K562 (cell line): Measurements from ENCODE around the gene ANKS4B. TPM values are rescaled to one million over a fixed set of nuclear protein-coding genes. Genes with fewer than 3 reads are reported as not detected.

Experiments
- ATAC-seq: fragments of 200-7000 bp; cut with Tn5 transposase; 3 replicates; pipeline ENCODE4 v1.9.1; 2020; ENCODE audit warnings: moderate library complexity
- BruUV-seq: library from RNA; stranded (reverse); fragments of 400-500 nt; replicated peaks from 2 replicates; lab custom pipeline; 2021; lab: Mats Ljungman, UMichigan
- CTCF ChIA-PET: fragments of 300-600 bp; formaldehyde crosslinking; extraction: SDS; loops from one replicate; lab custom pipeline; 2021; ENCODE audit warnings: low intra/inter-chr PET ratio; lab: Yijun Ruan, JAX
- POLR2A ChIA-PET: fragments of 300-600, 350-650 bp; sonication (Branson Sonifier 250); formaldehyde crosslinking; extraction: SDS; loops from one replicate; lab custom pipeline; 2021; ENCODE audit warnings: antibody characterized with exemption, inconsistent platforms; lab: Yijun Ruan, JAX
- DNase-seq, 4 experiments: peaks; one replicate each; pipeline versions ENCODE4 v3.0.0 to v3.0.0-alpha.2; 2011 to 2018; ENCODE audit warnings: low spot score in 3 of 4, mixed read lengths in 3 of 4; ENCODE audit errors: extremely low read depth in 1 of 4
- FAIRE-seq: peaks from 2 replicates; lab custom pipeline; 2011; peaks lifted over from hg19 to GRCh38; lab: Jason Lieb, UNC
- H2AFZ ChIP-seq: 2 replicates; pipeline ENCODE4 v1.6.0; 2011; ENCODE audit warnings: low read depth, low read length, control low read depth, inconsistent platforms
- H3K27ac ChIP-seq: fragments of 200-600 bp; 3 replicates; pipeline ENCODE4 v1.8.0; 2011; ENCODE audit warnings: low read depth, mild to moderate bottlenecking, control low read depth, inconsistent platforms, low read length, moderate library complexity, mixed read lengths; ENCODE audit errors: extremely low read depth
- H3K27me3 ChIP-seq, 2 experiments: fragments of 300-600 bp in 1 of 2; 2 replicates in 1 of 2; 3 replicates in 1 of 2; pipeline versions ENCODE4 v1.6.0 to v1.8.0; 2011; ENCODE audit warnings: inconsistent platforms in 2 of 2, low read length in 2 of 2, mild to moderate bottlenecking in 1 of 2, mixed read lengths in 1 of 2, moderate library complexity in 1 of 2; ENCODE audit not compliant: control insufficient read depth in 2 of 2, insufficient read depth in 2 of 2
- H3K36me3 ChIP-seq: fragments of 300-600 bp; 3 replicates; pipeline ENCODE4 v1.8.0; 2011; ENCODE audit warnings: mild to moderate bottlenecking, low read length, inconsistent platforms; ENCODE audit not compliant: control insufficient read depth, insufficient read depth
- H3K4me1 ChIP-seq, 2 experiments: fragments of 200-600 bp in 1 of 2; replicated peaks in 1 of 2; 2 replicates in 1 of 2; 3 replicates in 1 of 2; pipeline versions ENCODE4 v1.5.1 to v1.8.0; 2011; ENCODE audit warnings: inconsistent platforms in 2 of 2, low read length in 2 of 2, mild to moderate bottlenecking in 1 of 2, mixed read lengths in 1 of 2, moderate library complexity in 1 of 2; ENCODE audit not compliant: control insufficient read depth in 2 of 2, insufficient read depth in 2 of 2
- H3K4me2 ChIP-seq: 2 replicates; pipeline ENCODE4 v1.6.1; 2011; ENCODE audit warnings: low read length, control low read depth, inconsistent platforms, mixed read lengths; ENCODE audit not compliant: insufficient read depth
- H3K4me3 ChIP-seq: fragments of 200-600 bp; sonication (generic), shearing (Covaris generic); 2 replicates; pipeline ENCODE4 v1.5.1; 2016; ENCODE audit warnings: control low read depth, inconsistent platforms
- H3K79me2 ChIP-seq: fragments of 200-600 bp; 3 replicates; pipeline ENCODE4 v1.8.0; 2011; ENCODE audit warnings: low read length, inconsistent platforms; ENCODE audit not compliant: control insufficient read depth, insufficient read depth
- H3K9ac ChIP-seq, 2 experiments: 2 replicates each; pipeline versions ENCODE4 v1.6.0 to v1.6.1; 2011; ENCODE audit warnings: low read depth in 2 of 2, low read length in 2 of 2, control low read depth in 1 of 2, inconsistent platforms in 1 of 2, mild to moderate bottlenecking in 1 of 2, mixed read lengths in 1 of 2; ENCODE audit not compliant: insufficient read depth in 1 of 2
- H3K9me1 ChIP-seq: one replicate; pipeline ENCODE4 v1.6.0; 2011; ENCODE audit warnings: inconsistent platforms, mild to moderate bottlenecking, low read length, moderate library complexity; ENCODE audit not compliant: control insufficient read depth, insufficient read depth
- H3K9me3 ChIP-seq: replicated peaks from 2 replicates; pipeline ENCODE4 v1.5.1; 2011; ENCODE audit warnings: low read depth, low read length, inconsistent platforms; ENCODE audit not compliant: control insufficient read depth, insufficient read depth
- H4K20me1 ChIP-seq: replicated peaks from 2 replicates; pipeline ENCODE4 v1.6.1; 2011; ENCODE audit warnings: low read length, inconsistent platforms, mixed read lengths; ENCODE audit not compliant: control insufficient read depth, insufficient read depth
- CXXC5 ChIP-seq: fragments of 250-450 bp; sonication (Bioruptor Pico); IDR thresholded peaks from 2 replicates; pipeline ENCODE4 v1.8.0; 2022; ENCODE audit warnings: inconsistent platforms, mild to moderate bottlenecking, moderate library complexity
- GABPB2 ChIP-seq: fragments of 250-450 bp; sonication (Bioruptor Pico); conservative IDR thresholded peaks from 2 replicates; pipeline ENCODE4 v1.5.1; 2021; ENCODE audit warnings: mild to moderate bottlenecking
- KLF16 ChIP-seq: IDR thresholded peaks from 2 replicates; pipeline ENCODE4 v1.6.1; 2016; ENCODE audit warnings: antibody characterized with exemption
- MEF2A ChIP-seq: IDR thresholded peaks from 2 replicates; pipeline ENCODE4 v1.6.1; 2011; ENCODE audit warnings: low read depth, mild to moderate bottlenecking, low read length, moderate library complexity; ENCODE audit not compliant: control insufficient read depth
- NR3C1 ChIP-seq: sonication (generic); formaldehyde crosslinking; IDR thresholded peaks from 2 replicates; pipeline ENCODE4 v1.8.1; 2022; ENCODE audit warnings: missing genetic modification reagents
- PRPF4 ChIP-seq: fragments of 200-400 bp; formaldehyde crosslinking; IDR thresholded peaks from one replicate; pipeline ENCODE4 v1.6.1; 2017; ENCODE audit warnings: low read length, low read depth, mild to moderate bottlenecking; ENCODE audit not compliant: insufficient read depth, poor library complexity, severe bottlenecking
- RFX1 ChIP-seq: fragments of 450-650 bp; IDR thresholded peaks from 2 replicates; pipeline ENCODE4 v1.6.1; 2016; ENCODE audit warnings: mild to moderate bottlenecking, moderate library complexity
- RFX5 ChIP-seq: IDR thresholded peaks from 2 replicates; pipeline ENCODE4 v1.6.1; 2011; ENCODE audit warnings: low read depth, mild to moderate bottlenecking, improper control_type of control experiment, low read length
- TAF1 ChIP-seq: IDR thresholded peaks from 2 replicates; pipeline ENCODE4 v1.6.1; 2011; ENCODE audit warnings: mild to moderate bottlenecking, low read length, moderate library complexity; ENCODE audit not compliant: insufficient read depth, control insufficient read depth, severe bottlenecking; ENCODE audit errors: extremely low read depth
- TCF7L2 ChIP-seq: fragments of 150-350 bp; IDR thresholded peaks from 2 replicates; pipeline ENCODE4 v1.6.1; 2016; ENCODE audit warnings: low read depth, mild to moderate bottlenecking, low read length, moderate library complexity
- YBX1 ChIP-seq: fragments of 450-650 bp; IDR thresholded peaks from 2 replicates; pipeline ENCODE4 v1.7.1; 2016; ENCODE audit warnings: mild to moderate bottlenecking
- ZBTB40 ChIP-seq, 2 experiments: fragments of 450-650 bp in 1 of 2; sonication (generic) in 1 of 2; formaldehyde crosslinking in 1 of 2; IDR thresholded peaks; 2 replicates each; pipeline versions ENCODE4 v1.7.1 to v1.9.0; 2016 to 2022; ENCODE audit warnings: inconsistent platforms in 1 of 2, mild to moderate bottlenecking in 1 of 2, missing genetic modification reagents in 1 of 2
- WGBS: fragments of 100-300 bp; shearing (Covaris generic); methylation state at CpG from one replicate; pipeline ENCODE4 v1.1.6; 2016; ENCODE audit warnings: low coverage, mixed read lengths; ENCODE audit not compliant: insufficient coverage; ENCODE audit errors: missing lambda C conversion rate; 5-methylcytosine and 5-hydroxymethylcytosine counted together
- in situ Hi-C: fragments of 300-500 bp; cut with MboI; formaldehyde crosslinking; loops from 4 replicates; pipeline ENCODE4 v1.15.0; 2018; ENCODE audit warnings: inconsistent platforms, mixed read lengths
- intact Hi-C: fragments of 100-400 bp; cut with micrococcal nuclease; formaldehyde crosslinking; loops from 2 replicates; pipeline ENCODE4 v1.14.2; 2022
- polyA plus RNA-seq, 8 experiments: library from polyadenylated mRNA; depleted of rRNA in 4 of 8; stranded (reverse) in 5 of 8; unstranded in 3 of 8; fragments of >200 nt; fragmentation: Nextera tagmentation in 2 of 8; fragmentation: Illumina TruSeq in 1 of 8; extraction: Ambion mirVana in 2 of 8; extraction: Trizol in 1 of 8; gene quantifications; 2 replicates each; pipeline versions ENCODE4 v1.2.1 to v1.2.3, GENCODE V29; 2011 to 2014; ENCODE audit warnings: inconsistent platforms in 1 of 8, missing spikeins in 1 of 8
- total RNA-seq, 7 experiments: library from RNA; depleted of rRNA in 6 of 7; stranded (reverse); fragments of >200 nt in 6 of 7; fragmentation: Illumina TruSeq in 2 of 7; extraction: Trizol in 2 of 7; gene quantifications; 2 replicates each; pipeline versions ENCODE4 v1.2.1 to v1.2.3, GENCODE V29; 2011 to 2021; ENCODE audit warnings: low replicate concordance in 1 of 7

ANKS4B gene
- total and polyA plus RNA-seq, 9 of the 15 experiments (the other 6 are each of a cell fraction or from before 2014, with no cell fraction given), result not detected

DNA sequence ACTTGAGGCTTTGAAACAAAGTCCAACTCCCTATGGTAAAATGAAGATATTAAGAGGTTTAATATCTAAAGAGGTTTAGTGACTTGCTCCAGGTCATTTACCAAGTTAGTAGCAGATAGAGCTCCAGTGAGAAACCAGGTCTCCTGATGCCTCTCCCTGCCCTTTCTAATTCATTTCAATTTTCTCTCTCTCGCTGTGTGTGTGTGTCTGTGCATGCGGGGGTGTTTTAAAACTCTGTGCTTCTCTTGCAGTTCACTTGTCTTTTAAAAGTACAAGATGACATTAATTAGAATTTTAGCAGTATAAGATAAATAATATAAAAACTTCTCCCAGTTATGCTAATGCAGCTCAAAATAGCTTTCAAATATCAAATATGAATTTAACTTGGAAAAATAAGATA lies 13.9 kb upstream of the ANKS4B start:
- FAIRE-seq, result no peak
- POLR2A ChIA-PET, result no interaction called here
- in situ Hi-C loops, result no loop called here

More for the DNA sequence above, 13.9 kb upstream of the ANKS4B start:
- no peak for TF ChIP-seq TAF1
- TF ChIP-seq KLF16, result no peak
- TF ChIP-seq CXXC5 (CRISPR knock-in tag), result no peak
- no peak for TF ChIP-seq YBX1
- TF ChIP-seq ZBTB40 (IDR thresholded peaks at IDR 0.05), result no peak
- TF ChIP-seq ZBTB40 (CRISPR knock-in tag; IDR thresholded peaks at IDR 0.05), result no peak
- no peak for TF ChIP-seq PRPF4
- no peak for TF ChIP-seq RFX5
- no peak for TF ChIP-seq TCF7L2
- no peak for TF ChIP-seq GABPB2
- TF ChIP-seq RFX1, result no peak
- TF ChIP-seq MEF2A, result no peak
- TF ChIP-seq NR3C1, result no peak
- no peaks in the 10 kb centered on the region for H3K9me1 ChIP-seq
- H3K4me1 ChIP-seq, result peaks cover 0 to 8% of the 10 kb centered on the region in 2 experiments; a peak in 2 of 5 replicates
- no TSS peak for BruUV-seq
- H2AFZ ChIP-seq, result no peak overlapping the region
- H3K9ac ChIP-seq, result no peak overlapping the region
- WGBS, result 24% methylated on average over 2 of the region's 2 CpGs
- H3K36me3 ChIP-seq, result no peaks in the 10 kb centered on the region
- CTCF ChIA-PET, result no interaction called here
- peaks cover 8 to 11% of the 10 kb centered on the region in 2 experiments for H3K27me3 ChIP-seq
- no peak overlapping the region for H3K4me2 ChIP-seq
- intact Hi-C loops, result no loop called here
- no peaks in the 10 kb centered on the region for H3K79me2 ChIP-seq
- H3K9me3 ChIP-seq, result no peaks in the 10 kb centered on the region
- DNase-seq, result no peak
- ATAC-seq, result no peak
- H4K20me1 ChIP-seq, result no peaks in the 10 kb centered on the region
- no peak overlapping the region for H3K4me3 ChIP-seq
- H3K27ac ChIP-seq, result no peak overlapping the region
